GM21619 (cell line): Measurements from ENCODE around the gene RPP40.

ENCODE experiments used
- ATAC-seq: cut with Tn5 transposase; IDR thresholded peaks from one replicate; pipeline ENCODE4 v1.9.1; 2021; ENCODE audit not compliant: unreplicated experiment

The RPP40 gene

DNA sequence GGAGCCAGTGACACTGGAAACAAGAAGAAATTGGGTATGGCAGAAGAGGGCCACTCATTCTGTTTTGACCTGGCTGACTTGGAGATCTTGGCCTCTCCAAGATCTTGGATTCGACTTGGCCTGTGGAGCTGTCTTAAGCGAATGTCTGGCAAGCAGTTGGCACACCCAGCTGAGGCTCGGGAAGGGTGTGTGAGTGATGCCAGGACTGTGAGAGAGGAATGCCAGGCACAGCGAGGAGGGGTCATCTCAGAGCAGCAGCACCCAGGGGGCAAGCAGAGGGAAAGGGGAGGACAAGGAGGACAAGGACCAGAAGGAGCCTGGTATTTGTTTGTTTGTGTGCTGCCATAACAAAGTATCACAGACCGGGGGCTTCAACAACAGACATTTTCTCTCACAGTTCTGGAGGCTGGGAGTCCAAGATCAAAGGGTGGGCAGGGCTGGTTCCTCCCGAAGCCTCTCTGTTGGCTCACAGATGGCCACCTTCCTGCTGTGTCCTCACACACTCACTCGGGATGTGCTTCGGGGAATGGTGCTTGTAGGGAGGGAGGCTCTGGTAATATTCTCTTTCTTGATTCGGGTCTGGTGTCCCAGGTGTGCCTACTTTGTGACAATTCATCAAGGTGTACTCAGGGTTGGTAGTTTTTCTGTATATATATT, 33.0 kb downstream of the RPP40 start:
- no peak for ATAC-seq

DNA sequence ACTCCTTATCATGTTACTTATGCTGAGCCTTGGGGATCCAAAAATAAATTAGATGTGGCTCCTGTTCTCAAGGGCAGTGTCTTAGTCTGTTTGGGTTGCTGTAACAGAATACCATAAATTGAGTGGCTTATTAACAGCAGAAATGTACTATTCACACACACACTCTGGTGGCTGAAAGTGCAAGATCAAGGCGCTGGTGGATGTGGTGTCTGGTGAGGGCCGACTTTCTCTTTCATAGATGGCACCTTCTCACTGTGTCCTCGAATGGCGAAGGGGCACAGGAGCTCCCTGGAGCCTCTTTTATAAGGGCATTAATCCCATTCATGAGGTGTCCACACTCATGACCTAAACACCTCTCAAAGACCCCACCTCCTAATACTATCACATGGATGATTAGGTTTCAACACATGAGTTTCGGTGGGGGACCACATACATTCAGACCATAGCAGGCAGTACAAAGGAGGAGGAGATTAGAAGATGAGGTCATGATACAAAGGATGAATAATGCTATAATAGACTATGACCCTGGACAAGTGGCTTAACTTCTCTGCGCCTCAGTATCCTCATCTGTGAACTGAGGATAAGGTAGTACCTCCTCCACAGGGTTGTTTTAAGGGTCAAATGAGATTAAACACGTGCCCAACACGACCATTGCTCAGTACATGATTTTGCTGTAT, 34.1 kb downstream of the RPP40 start:
- no peak for ATAC-seq

DNA sequence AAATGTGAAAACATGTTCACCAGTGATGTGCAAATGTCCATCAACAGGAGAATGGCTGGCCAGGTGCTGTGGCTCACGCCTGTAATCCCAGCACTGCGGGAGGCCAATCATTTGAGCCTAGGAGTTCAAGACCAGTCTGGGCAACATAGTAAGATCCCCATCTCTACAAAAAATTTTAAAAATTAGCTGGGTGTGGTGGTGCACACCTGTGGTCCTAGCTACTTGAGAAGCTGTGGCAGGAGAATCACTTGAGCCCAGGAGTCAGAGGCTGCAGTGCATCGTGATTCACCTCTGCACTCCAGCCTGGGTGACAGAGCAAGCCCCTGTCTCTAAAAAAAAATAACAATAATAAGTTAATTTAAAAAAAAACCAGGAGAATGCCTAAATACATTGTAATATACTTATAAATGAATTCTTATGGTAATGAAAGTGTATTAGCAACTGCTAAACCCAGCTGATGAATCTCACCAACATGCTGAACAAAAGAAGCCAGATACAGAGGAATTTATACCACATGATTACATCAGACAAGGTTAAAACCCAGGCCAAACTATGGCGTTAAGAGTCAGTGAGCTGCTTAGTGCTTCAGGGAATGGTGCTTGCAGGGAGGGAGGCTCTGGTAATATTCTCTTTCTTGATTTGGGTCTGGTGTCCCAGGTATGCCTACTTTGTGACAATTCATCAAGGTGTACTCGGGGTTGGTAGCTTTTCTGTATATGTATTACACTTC, 36.4 kb downstream of the RPP40 start:
- ATAC-seq = no peak

DNA sequence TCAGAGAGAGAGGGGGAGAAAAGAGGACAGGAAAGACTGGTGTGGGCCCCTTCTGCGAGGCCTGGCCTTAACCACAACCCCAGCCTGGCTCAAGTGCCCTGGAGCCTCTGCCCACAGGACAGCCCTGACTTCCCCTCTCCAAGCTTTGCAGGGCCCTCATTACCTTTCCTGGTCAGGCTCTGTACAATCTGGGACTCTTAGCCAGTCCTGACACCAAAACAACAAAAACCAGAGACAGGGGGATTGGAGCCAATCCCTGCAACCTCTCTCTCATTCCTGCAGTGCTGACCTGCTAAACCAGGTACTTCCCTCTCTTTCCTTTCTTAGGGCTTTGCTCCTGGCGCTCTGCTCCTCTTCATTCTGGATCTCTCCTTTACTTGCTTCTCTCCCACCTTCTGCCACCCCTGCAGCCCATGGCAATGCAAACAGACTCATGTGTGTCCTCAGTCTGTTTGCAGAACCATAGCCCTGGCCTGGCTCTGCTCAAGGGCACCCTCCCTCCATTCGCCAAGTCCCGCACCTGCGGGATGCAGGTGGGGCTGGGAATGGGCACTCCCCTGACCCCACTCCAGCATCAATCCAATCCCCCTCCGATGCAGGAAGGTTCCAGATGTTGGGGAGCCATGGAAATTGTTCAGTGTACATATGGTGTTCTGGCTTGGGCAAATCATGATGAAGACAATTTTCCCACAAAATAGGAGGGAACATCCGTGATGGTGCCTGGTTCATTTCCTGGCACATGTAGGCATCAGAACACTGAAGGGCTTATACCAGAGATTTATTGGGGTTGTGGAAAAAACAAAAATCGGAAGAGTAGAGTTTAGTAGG, 38.1 kb downstream of the RPP40 start:
- no peak for ATAC-seq

DNA sequence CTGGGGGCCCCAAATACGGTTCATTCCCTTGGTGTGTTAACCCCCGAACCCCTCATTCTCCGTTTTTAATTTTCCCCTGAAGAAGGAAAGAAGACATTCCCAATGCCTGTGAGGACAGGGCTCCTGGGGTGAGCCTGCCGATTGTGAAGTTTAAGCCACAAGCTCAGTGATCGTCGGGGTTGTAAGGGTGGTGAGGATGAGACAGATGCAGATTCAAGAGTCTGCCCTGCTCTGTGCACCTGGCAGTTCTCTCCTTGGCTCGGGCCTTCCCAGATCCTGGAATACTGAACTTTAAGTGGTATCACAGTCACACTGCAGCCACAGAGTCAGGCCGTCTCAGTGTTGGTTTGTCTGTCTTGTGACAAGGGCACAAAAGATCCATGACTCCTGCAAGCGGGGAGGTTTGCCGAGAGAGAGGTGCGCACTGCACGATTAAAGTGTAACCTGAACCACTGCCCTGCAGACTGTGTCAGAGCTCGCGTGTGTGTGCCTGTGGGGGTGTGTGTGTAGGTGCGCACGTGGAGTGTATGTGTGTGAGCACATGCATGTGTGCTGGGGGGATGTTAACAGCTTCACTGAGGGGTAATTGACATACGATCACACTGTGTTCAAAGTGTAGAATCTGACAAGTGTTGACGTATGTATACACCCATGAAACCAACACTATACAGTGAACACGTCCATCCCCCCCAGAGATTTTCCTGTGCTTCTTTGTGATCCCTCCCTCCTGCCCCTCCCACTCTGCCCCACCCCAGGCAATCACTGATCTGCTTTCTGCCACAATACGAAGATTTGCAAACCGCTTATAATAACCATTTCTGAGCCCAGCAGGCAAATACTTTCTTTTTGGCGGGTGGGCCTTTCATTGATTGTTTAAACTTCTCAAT, 38.9 kb downstream of the RPP40 start:
- no peak for ATAC-seq

DNA sequence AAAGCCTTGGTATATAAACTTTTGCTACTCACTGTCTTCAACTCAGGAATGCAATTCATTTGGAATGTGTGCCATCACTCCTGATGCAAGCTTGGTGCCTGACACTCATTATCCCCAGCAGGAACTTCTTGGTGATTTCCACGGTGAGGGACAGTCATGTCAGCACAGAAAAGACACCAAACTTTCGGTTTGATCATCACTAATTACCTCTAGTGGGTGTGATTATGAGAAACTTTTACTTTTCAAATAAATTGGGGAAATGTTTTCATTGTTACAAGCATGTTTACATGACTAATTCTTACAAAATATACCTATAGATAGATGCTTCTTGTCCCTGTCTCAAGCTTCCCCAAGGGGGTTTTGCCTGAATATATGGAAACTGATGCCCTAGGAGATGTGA, 40.9 kb downstream of the RPP40 start:
- ATAC-seq = no peak

DNA sequence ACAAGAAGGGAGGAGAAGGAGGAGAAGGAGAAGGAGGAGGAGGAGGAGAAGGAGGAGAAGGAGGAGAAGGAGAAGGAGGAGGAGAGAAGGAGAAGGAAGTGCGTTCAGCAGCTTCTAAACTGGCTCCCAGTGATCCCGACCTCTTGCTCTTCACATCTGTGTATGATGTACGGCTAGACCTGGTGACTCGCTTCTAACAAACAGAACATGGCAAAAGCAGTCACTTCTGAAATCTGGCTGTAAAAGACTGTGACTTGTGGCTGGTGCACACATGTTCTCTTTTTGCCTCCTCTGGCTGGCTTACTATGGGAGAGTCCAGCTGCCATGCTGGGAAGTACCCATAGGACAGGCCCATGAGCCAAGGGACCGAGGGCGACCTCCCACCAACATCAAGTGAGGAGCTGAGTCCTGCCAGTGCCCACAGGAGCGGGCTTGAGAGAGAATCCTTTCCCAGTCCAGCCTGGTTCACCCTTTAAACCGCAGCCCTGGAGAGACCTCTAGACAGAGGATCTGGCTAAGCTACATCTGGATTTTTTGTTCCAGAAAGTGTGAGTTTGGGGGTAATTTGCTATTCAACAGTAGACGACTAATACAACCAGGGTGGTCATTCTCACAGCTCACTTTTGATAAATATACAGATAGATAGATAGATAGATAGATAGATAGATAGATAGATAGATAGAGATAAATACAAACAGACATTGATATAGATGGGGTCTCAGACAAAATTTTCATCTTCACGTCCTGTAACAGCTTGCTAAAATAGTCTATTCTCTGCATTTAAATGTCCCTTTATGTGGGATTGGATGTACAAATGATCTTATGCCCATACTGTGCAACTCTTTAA, 42.3 kb downstream of the RPP40 start:
- ATAC-seq = no peak

DNA sequence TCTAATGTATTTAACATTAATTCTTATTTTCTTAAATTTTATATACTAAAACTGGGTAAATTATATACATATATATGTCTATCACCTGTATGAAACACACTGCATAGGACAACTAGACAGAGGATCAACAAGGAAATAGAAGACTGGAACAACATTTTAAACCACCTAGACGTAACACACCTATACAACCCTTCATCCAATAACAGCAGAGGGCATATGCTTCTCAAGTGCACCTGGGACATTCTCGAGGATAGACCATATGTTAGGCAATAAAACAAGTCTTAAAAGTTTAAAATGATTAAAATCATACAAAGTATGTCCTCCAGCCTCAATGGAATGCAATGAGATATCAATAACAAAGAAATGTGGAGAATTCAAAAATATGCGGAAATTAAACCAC, 45.2 kb downstream of the RPP40 start:
- ATAC-seq = no peak

DNA sequence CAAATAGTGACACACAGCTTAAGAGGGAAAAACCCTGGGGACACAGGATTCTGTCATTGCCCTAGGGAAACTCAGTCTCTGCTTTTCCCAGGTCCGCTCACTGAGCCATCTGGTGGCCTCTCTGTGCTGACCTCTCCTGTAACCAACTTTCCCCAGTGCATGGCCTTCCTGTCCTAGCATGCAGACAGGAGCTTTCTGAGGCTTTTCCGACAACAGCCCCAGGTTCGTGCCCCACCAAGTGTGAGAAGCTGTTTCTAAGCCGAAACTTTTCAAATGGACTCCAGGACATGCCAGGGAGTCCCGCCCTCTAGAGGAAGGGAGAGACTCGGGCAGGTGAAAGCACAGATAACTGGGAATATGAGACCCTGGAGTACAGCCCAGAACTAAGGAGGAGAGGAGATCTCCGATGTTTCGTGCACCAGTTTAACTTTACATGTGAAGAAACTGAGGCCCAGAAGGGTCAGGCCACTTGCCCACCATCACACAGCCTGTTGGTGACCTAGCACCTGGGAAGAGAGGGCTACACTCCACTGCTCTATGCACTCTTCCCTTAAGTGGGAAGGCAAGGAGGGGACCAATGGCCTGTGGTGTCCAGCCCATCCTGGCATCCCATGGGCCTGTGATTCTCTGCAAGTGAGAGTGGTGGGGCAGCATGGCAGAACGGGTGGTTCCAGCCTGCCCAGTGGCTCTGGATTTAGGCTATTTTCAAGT, 46.2 kb downstream of the RPP40 start:
- ATAC-seq = no peak

DNA sequence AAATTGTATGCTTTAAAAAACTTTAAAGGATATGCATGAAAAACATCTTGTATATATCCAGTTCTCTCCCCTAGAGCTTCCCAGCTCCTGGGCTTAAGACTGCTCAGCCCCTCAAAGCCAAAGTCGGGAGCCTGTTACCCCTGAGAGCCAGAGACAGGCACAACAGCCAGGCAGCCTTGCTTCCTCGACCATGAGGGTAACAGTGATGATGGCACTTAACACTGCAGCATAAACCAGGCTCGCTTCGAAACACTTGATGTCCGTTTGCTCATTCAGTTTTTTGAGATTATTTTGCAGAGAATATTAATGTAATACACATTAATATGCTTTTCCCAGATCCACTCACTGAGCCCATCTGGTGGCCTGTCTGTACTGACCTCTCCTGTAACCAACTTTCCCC, 47.2 kb downstream of the RPP40 start:
- ATAC-seq = no peak

DNA sequence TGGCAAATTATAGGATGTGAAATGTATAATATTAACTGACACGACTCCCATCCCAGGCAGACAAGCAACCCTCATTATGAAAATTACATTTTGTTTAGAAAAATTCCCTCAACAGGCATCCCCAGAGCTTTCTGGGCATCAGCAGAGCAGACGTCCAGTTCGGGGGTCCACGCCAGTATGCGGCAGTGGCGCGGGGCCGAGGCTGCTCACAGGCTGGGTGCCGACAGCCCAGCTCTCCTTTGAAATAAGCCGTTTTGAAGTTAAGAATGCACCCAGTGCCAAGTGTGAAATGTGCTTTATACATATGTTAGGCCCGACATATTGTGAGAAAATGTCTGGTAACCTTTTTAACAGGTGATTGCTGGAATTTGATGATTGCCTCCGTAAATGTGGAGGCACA, 50.4 kb downstream of the RPP40 start:
- ATAC-seq = no peak

DNA sequence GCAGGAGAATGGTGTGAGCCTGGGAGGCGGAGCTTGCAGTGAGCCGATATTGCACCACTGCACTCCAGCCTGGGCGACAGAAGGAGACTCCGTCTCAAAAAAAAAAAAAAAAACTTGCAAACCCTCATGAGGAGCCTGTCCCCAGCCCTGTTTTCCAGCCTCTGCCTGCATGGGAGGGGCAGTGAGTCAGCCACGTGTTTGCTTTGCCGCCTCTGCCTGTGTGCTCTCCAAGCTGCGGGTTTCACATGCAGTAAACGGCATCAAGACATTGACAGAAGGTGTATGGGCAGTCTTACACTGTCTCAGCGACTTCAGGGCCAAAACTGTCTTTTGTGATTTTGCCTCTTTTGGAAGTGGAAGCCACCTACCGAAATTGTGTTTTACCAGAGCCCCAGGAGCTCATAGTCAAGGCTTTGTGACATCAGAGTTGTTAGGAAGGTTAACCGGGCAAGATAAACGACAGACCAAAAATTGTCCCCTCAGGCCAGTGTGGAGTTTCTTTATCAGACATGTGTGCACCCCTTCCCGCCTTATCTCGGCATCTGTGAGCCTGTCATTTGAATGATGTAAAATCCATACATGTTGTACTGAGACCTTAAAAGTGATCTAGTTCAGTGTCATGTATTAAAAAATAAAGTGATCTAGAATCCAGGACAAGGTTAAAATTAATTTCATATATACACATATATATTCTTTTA, 52.9 kb downstream of the RPP40 start:
- ATAC-seq = no peak

DNA sequence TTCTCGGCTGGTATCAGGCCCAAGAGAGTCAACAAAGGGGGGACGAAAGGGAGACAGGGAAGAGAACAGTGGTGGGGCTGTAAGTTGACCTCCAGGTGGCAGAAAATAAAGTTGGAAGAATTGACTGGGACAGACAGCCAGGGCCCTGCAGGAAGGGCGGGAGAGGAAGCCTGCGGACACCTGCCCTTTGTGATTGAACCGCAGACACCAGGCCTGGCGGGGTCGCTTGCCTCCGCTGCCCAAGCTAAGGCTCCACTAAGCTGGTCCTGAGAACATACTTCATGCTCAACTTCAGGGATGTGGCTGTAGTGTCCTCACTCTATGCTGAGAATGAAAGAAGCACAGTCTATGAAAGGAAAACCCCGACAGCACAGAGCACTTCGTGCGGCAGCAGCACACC, 53.8 kb downstream of the RPP40 start:
- no peak for ATAC-seq

DNA sequence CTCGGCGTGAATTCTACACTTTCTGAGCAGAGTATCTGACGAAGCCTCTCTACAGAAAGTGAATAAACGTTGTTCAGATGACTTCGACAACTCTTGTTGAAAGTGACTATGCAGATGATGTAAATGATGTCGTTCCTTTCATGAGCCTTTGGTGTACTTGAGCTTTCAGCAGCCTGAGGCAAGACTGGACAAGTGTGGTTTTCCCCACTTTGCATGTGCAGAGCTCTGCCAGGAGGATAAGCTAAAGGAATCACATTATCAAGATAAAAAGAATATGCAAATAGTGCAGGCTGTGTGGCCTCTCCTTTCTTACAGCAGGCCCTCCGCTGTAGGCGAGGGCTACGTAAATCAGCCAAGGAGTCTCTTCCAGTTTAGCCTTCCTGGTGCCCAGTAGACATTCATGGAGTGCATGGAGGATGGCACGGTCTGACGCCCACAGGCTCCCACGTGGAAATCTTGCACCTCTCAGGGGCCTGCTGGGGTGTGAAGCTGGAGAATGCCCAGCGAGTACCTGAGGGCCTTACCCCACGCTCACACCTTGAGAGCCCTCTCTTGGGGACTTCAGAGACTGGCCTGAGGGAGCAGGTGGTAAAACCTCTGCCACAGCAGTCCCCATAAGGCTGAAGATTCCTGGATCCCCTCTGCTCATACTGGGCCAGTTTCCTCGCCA, 54.9 kb downstream of the RPP40 start:
- ATAC-seq = no peak

DNA sequence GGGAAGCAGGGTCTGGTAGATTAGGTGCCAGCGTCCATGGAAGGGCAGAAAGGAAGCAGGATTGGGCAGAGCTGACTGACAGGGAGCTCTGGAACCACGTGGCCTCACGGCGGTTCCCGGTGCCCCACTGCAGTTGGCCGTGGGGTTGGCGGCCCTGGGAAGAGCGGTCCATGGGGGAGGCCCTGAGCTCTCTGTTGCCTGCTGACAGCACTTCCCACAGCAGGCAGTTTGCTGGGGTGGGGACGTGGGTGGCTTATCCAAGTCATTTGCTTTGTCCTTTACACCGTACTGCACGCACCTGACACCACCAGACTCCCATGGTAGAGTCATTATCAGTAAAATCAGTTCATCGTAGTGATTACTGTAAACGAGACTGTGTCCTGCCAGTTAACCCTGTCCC, 56.1 kb downstream of the RPP40 start:
- no peak for ATAC-seq

DNA sequence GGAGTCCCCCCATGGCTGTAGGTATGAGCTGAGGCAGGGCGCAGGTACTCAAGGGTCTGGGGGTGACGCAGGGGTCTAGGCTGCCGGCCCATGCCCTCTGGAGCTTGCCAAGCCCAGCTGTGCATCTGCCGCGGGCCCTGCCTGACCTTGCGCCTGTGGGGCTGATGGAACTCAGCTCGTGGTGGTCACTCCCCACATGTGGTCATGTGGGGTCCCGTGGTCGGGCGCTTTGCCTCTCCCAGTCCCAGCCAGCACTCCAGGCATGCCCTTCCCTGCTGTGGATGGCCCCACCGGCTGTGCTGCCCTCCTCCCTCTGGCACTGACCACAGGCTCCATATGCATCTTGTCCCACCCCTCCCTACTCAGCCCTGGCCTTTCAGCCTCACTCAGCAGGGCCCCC, 57.3 kb downstream of the RPP40 start:
- ATAC-seq = no peak
